Fibroblast of lung (primary cell): ENCODE measurements around the gene TUBGCP6.

ENCODE experiments used
- CTCF ChIP-seq, 2 donors: IDR thresholded peaks in 1 of 2; conservative IDR thresholded peaks in 1 of 2; 1 replicate in 1 of 2; 2 replicates in 1 of 2; pipeline ENCODE4 v1.5.1; 2011 to 2012; ENCODE audit warnings: low read length in 2 of 2, control low read depth in 1 of 2, inconsistent platforms in 1 of 2, low read depth in 1 of 2, mild to moderate bottlenecking in 1 of 2
- EZH2 ChIP-seq: IDR thresholded peaks from 2 replicates; pipeline ENCODE4 v1.5.1; 2012; ENCODE audit warnings: low read length, control low read depth, mild to moderate bottlenecking; ENCODE audit errors: missing control alignments

- TF ChIP-seq CTCF (conservative IDR thresholded peaks at IDR 0.05 in 1 of 2, IDR thresholded peaks at IDR 0.05 in 1 of 2; ENCODE audit: low read depth in 1 of 2, low read length in 2 of 2) (no peak), EZH2 (no peak)
These were observed 12.2 kb downstream of the TUBGCP6 start for GRCh38 chr22:50232481-50233151.
